Measurements from ENCODE around the gene RGS9.
"Not testable (repeated sequence)": the region's sequence is repeated elsewhere in the genome, so short reads cannot be mapped to it uniquely, and the experiment has no call there.

Gene RGS9

DNA sequence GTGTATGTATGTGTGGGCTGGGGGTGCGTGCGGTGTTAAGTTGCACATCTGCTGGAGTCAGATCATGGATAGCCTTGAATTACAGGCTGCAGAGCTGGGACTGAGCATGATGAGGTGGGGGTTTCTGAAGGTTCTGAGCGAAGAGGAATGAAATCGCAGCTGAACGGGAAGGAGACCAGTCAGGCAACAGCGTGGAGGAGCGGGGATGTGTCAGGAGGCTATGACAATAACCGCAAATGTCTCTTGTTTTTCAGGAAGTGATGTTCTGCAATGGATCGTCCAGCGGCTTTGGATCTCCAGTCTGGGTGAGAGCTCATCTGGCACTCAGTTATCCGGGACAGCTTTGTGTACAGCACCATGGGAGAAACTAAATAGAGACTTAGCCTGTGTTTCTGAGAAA is 20.9 kb downstream of the RGS9 start:
- DNase-seq, result peak in 1 of 2 donors; percentile 24

DNA sequence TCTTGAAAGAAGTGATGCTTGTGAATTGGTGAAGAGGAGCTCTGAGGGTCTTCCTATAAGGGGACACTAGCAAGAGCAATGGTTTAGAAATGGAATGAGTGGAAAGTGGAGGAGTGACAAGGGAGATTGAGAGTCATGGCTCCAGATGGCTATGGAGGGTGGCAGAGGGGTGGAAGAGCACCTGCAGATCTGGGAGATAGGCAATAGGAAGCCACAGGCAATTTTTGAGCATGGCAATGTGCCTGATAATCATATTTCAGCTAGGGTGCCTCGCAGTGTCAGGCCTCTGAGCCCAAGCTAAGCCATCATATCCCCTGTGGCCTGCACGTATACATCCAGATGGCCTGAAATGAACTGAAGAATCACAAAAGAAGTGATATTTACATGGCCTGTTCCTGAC is 21.5 kb downstream of the RGS9 start:
- DNase-seq, result no peak

DNA sequence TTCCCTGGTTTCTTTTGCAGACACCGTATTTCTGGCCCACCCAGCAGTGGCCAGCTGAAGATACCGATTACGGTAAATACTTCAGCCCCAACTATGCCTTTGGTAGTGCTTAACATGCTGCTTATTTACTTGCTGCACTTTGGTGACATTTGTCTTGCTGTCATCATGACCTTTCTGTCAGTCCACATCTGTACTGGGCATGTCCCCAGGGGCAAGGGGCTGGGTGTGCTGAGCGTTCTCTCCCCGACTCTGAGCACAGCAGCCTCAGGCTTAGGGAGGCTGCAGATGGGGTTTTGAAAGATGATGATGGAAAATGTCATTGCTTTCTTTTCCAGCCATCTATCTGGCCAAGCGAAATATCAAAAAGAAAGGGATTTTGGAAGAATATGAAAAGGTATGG is 23.3 kb downstream of the RGS9 start:
- DNase-seq, result no peak

DNA sequence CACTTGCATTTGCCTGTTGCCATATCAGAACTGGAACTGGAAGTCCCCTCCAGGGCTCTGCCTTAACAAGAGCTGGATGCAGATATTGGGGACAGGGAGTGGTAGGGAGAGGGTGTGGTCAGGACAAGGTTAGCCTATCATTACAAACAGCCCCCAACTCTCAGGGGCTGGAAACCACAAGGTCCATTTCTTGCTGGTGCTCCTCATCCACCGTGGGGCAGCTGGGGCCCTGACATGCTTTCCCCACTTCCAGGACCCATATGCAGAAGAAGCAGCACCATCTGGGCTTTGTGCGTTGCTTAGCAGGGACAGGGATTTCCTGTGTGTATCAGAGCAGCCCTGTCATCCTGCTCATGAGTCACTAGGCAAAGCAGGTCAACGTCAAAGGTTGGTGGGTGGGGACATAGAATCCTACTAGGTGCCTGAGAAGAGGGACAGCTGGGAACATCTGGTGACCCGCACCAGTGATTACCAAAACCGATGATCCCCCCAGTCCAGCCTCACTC is 26.9 kb downstream of the RGS9 start:
- DNase-seq, result peak; percentile 46 to 51

DNA sequence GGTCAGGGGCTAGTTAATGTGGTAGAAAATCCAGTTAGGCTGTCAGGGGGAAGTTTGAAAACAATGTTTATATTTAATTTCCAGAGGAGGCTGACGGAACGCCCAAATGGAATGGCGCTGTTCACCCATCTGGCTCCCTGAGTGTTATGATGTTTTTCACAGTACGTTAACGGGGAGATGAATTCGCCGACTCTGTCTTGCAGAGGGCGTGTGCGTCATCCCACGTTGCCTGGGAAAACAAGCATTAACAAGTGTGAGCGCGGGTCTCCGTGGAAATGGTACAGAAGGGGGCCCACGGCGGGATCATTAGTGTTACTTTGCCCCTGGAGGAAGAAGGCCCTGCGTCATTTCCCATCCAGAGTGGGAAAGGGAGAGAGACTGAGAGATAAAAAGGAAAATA is 29.6 kb downstream of the RGS9 start:
- no peak for DNase-seq

DNA sequence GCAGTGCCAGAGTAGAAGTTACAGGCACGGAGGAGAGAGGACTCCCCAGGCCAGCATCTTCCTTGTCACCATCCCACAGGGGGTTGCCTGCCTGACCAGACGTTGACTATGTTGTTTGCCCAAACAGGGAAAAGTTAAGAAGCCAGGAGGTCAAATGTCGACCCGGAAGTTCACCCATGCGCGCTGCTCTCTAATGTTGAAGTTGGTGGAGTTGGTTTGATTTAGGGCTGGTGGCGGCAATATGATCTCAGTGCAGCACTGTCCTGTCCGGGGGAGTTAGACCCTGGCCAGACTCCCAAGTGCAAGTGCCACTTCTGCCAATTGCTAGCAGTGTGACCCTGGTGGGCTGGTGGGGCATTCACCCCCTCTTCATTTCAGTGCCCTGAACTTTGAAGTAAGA is 30.4 kb downstream of the RGS9 start:
- no peak for DNase-seq

DNA sequence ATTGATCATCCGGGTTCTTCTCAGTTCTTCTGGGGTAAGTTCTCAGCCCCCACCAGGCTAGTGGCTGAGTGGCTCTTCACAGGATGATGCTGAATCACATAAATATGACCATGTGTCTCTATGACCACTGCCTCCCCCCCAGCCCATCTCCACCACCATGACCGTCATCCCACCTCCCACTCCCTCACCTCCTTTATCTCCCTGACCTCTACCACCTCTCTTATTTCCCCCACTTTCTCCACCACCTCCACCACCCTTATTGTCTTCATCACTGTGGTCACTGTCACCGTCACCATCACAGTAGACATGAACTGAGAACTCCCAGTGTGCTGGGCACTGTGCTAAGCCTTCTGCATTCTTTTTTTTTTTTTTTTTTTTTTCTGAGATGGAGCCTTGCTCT is 32.5 kb downstream of the RGS9 start:
- DNase-seq, result no peak

DNA sequence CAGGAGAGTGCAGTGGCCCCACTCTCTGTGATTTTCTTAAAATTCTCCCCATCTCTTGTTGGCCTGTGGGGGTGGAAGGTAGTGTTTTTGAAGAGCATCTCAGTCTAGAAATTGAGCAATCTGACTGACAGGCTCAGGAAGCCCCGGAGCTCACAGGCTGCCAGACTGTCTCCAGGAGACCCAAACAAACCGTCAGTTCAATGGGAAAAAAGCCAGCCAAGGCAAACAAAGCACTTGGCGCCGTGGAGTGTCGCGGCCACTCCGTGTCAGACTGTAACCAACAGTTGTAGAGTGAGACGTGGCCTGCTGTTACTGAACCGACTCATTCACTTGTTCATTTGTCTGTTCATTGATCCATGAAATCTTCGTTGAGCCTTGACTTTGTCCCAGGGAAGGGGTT is 33.7 kb downstream of the RGS9 start:
- DNase-seq, result no peak

DNA sequence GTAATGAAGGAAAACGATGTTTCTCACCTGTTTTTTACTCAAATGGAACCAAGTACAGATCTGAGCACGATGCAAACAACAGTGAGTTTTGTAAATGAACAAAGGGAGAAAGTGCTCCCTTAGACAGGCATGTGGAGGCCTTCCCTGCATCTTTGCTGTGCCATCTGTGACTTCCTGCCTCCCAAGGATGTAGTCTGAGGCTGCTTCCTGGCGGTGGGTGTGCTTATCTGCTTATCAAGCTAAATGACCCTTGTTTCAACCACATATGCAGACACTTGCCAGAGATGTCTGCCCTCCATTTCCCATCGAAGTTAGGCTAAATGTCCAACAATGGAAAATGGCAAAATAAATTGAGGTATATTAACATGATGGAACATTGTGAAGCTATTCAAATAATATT is 34.6 kb downstream of the RGS9 start:
- no peak for DNase-seq

DNA sequence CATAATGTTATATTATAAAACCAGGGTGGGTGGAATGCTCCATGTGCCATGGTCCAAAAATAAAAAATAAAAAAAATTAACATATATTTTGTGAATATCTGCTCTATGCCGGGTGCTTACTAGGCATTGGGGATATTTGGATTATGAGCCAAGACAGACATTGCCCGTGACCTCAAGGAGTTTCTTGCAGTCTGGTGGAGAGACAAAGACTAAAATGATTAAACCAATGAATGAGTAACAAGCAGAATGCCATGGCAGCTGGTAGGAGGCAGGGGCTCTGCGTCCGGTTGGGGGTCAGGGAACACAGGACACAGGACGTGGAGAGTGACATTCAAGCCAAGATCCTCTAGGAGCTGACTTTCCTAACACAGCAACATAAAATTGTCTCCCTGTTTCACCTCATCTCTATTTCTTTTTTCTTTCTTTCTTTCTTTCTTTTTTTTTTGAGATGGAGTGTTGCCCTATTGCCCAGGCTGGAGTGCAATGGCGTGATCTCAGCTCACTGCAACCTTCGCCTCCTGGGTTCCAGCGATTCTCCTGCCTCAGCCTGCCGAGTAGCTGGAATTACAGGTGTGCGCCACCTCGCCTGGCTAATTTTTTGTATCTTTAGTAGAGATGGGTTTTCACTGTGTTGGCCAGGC is 35.4 kb downstream of the RGS9 start:
- no peak for DNase-seq

DNA sequence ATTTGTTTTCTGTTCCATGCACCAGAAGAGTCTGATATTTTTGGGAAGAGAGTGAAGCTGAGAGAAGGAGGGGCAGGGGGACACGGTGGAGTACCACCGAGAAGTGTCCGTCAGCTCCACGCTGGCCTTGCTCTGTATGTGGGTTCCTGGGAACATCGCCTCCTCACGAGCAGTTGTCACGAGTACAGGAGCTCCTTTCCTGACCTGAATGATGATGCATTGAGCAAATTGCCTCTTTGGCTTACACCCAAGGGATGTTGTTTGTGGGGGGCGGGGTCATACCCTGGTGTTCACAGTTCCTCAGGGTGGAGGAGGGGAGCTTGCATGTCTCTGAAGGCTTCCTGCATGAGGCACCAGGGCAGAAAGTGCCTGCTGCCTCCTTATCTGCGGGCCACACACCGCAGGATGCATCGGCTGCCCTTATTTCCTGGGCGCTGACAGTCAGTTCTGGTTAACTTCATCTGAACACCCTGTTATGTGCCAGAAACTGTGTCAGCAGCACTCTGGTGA is 36.2 kb downstream of the RGS9 start:
- DNase-seq, result no peak

DNA sequence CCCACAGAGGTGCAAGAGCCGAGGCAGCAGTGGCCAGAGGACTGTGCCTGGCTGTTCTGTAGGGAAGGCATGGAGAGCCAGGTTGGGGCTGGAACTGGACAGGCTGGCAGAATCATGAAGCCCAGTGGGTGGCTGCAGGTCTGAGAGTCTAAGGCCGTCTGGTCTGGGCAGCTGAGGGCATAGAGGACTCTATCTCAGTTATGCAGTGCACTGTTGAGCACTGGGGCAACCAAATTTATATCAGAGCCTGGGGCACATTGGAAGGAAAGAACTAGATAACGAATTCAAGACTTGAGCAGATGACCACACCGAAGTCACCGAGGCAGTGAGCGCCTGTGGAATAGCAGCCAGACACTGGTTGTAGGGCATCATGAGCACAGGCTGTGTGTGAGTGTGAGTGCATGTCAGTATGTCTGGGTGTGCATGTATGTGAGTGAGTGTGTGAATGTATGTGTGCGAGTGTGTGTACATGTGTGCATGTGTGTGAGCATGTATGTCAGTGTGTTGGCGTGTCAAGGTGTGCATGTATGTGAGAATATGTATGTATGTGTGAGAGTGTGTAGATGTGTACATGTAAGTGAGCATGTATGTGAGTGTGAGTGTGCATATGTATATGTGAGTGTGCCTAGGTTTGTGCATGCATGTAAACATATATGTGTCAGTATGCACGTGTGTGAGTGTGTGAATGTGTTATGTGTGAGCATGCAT is 37.0 kb downstream of the RGS9 start:
- DNase-seq, result no peak

DNA sequence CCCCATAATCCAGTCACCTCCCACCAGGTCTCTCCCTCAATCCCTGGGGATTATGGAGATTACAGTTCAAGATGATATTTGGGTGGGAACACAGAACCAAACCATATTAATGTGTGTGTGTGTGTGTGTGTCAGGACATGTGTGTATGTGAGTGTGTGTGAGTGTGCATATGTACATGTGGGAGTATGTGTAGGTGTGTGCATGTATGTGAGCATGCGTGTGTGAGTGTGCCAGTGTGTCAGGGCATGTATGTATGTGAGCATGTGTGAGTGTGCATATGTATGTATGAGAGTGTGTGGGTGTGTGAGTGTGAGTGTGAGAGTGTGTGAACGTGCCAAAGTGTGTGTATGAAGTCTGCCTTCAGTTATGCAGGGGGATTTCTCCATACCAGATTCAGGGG is 37.8 kb downstream of the RGS9 start:
- no peak for DNase-seq

DNA sequence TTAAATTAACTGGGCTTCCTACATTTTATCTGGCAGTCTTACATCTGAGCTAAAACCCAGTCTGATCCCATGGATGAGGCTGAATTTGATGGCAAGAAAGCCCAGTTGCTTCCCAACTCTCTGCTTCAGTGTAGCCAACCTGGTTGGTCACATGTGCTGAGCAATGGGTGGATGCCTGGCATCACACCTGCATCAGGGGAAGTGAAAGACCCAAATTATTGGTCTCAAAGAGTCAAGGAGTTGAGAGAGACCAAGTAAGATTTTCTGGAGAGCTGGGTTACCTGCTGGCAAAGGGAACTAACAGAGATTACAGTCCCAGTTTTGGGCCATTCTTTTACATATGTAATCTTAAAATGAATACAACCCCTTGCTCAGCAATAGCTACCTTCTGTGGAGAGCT is 38.8 kb downstream of the RGS9 start:
- DNase-seq, result no peak

DNA sequence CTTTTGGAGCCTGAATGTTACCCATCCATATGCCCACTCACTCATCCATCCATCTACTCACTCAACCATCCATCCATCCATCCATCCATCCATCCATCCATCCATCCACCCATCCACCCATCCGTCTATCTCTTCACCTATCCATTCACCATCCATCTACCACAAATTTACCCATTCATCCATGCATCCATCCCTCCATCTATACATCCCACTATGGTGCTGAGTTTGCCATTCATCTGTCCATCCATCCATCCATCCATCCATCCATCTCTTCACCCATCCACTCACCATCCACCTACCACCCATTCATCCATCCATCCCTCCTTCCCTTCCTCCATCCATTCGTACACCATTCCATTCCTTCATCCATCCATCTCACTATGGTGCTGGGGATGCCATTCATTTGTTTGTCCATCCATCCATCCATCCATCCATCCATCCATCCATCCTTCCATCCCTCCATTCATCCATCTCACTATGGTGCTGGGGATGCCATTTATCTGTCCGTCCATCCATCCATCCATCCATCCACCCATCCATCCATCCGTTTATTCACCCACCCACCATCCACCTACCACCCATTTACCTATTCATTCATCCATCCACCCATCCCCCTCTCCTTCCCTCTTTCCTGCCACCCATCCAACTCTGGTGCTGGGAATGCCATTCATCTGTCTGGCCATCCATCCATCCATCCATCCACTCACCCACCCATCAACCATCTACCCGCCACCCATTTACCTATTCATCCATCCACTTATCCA is 39.7 kb downstream of the RGS9 start:
- DNase-seq, result no peak

DNA sequence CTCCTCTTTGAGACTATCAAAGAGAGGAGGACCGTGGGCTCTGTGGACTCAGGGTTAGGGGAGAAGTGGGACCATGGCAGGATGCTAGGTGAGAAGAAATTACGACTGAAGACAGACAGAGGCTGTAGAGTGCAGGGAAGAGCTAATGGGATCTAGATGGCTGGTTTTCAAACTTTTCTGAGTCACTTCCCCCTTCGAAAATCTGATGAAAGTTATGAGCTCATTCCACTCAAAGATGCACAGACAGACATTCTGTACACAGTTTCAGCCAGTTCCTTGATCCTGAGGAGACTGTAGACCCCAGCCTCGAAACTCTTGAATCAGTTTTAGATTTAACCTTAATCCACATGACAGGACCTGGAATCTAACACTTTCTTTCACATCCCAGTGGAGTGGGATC is 40.7 kb downstream of the RGS9 start:
- DNase-seq, result peak; percentile 11 to 52

DNA sequence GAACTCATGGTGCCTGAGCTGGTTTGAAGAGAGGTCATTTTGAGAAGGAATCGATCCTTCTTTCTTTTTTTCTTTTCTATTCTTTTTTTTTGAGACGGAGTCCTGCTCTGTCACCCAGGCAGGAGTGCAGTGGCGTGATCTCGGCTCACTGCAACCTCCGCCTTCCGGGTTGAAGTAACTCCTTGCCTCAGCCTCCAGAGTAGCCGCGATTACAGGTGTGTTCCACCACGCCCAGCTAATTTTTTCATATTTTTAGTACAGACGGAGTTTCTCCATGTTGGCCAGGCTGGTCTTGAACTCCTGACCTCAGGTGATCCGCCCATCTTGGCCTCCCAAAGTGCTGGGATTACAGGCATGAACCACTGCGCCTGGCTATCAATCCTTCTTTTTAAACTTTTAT is 43.1 kb downstream of the RGS9 start:
- DNase-seq, result not testable (repeated sequence)

DNA sequence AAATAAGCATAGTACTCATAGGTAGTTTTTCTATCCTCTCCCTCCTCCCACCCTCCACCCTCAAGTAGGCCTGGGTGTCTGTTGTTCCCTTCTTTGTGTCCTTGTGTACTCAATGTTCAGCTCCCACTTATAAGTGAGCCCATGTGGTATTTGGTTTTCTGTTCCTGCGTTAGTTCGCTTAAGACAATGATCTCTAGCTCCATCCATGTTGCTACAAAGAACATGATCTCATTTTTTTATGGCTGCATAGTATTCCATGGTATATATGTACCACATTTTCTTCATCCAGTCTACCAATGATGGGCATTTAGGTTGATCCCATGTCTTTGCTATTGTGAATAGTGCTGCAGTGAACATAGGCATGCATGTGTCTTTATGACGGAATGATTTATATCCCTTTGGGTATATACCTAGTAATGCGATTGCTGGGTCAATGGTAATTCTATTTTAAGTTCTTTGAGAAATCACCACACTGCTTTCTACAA is 43.6 kb downstream of the RGS9 start:
- DNase-seq, result not testable (repeated sequence)

DNA sequence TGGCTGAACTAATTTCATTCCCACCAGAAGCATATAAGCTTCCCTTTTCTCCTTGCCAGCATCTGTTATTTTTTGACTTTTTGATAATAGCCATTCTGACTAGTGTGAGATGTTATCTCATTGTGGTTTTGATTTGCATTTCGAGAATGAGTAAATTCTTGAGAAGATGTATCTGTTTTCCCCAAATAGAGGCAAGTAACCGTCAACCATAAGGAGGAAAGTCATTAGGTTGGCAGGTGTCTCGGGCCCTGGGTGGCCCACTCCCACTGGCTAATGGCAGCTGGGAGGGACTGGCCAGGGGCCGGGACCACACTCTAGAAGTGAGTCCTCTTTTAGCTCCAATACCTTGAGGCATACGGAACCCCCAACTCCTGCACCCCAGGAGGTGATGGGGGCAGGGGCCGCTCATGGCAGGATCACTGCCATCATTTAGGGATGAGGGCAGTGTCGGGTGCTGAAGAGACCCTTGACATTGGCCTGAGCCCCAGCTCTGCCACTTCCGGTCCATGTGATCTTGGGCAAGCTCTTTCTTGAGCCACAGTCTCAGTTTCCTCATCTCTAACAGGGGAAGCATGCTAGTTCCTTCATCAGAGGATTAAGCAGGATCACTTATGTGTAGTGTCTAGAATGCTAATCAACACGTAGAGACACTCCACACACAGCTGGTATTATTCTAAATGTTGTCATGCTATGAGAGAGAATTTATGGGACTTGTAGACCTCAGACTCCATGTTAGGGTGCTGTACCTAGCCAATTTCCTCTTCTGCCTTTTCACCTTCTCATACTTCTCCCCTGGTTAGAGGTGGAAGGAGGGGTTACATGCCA is 44.3 kb downstream of the RGS9 start:
- DNase-seq, result peak; percentile 13 to 43

DNA sequence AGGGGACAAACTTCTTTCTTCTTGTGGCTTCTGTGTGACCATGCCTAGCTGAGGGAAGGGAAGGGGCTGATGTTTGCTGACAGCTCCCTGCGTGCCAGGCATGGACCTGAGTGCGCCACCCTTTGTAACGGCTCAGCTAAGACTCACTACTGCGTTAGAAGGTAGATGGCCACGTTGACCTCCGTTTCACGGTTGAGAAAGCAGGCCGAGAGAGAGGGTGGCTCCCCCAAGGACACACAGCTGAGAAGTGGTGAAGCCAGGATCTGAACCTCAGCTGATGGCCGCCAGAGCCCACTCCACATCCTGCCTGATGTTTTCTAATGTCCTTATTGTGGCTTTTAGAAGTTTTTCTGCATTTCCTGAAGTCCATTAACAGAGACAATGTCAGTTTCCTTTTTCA is 45.1 kb downstream of the RGS9 start:
- DNase-seq, result no peak

DNA sequence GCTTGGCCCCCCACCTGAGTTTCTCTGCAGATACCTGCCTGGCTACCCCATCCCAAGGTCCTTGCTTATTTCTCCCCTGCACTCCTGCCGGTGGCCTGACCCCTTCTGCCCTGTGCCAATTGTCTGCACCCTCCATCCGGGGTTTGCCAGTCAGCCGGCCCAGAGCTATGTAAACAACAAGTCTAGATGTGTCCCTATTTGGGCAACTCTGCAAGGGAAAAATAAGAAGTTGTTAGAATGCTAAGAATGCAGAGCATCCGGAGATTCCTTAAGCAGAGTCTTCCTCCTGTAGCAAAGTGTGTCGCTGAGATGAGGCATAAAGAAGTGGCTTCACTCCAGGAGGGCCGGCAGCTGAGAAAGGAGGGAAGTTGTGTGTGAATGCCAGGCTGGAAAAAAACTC is 46.6 kb downstream of the RGS9 start:
- DNase-seq, result no peak

DNA sequence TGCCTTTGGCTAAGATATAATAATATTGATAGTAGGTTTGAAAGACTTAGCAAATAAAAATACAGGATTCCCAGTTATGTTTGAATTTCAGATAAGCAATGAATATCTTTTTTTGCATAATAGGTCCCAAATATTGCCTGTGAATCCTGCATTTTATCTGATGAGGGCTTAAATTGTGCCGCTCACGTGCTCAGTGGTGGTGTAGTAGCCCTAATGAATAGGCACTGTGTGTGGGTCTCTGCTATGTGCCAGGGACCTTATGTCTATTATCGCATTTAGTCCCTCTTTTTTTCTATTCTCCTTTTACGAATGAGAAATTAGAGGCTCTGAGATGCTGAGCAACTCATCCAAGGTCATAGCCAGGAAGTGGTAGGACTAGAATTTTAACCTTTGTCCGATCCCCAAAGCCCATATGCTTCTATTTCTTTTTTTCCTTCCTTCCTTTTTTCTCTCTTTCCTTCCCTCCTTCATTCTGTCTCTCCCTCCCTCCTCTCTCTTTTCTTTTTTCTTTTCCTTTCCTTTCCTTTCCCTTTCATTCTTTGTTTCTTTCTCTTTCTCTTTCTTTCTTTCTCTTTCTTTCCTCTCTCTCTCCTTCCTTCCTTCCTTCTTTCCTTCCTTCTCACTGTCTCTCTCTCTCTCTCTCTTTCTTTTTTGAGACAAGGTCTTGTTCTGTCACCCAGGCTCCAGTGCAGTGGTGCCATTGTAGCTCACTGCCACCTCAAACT is 47.2 kb downstream of the RGS9 start:
- DNase-seq, result no peak
